Right cardiac atrium (tissue), 5 donors: Measurements from ENCODE around the gene STK11. TPM values are rescaled to one million over a fixed set of nuclear protein-coding genes. Genes with fewer than 3 reads are reported as not detected.

Experiments used
- ATAC-seq, 2 donors: fragments of 200-7000 bp; cut with Tn5 transposase; one replicate each; pipeline versions ENCODE4 v1.8.0 to v1.9.1; 2020; ENCODE audit warnings: moderate library complexity in 2 of 2, mild to moderate bottlenecking in 1 of 2
- DNase-seq, 3 donors: peaks; one replicate each; pipeline ENCODE4 v3.0.0-alpha.2; 2020
- H3K27ac ChIP-seq: one replicate; pipeline ENCODE4 v1.5.1; 2013; ENCODE audit warnings: mild to moderate bottlenecking, low read length, control low read depth, moderate library complexity
- H3K27me3 ChIP-seq: one replicate; pipeline ENCODE4 v1.6.1; 2013; ENCODE audit not compliant: control insufficient read depth, insufficient read depth
- H3K4me1 ChIP-seq: one replicate; pipeline ENCODE4 v1.6.1; 2013; ENCODE audit warnings: low read length; ENCODE audit not compliant: control insufficient read depth, insufficient read depth
- H3K4me3 ChIP-seq: one replicate; pipeline ENCODE4 v1.5.1; 2013; ENCODE audit warnings: low read length, control low read depth
- H3K9me3 ChIP-seq: one replicate; pipeline ENCODE4 v1.6.1; 2013; ENCODE audit warnings: low read length; ENCODE audit not compliant: control insufficient read depth
- WGBS: extraction: QIAGEN DNeasy Blood & Tissue Kit; methylation state at CpG from one replicate; pipeline ENCODE4 v1.1.7; 2013; 5-methylcytosine and 5-hydroxymethylcytosine counted together
- intact Hi-C, 4 donors: fragments of 100-400 bp; cut with DNase I; formaldehyde crosslinking; loops; one replicate each; pipeline versions ENCODE4 v1.11.0 to v1.14.0; 2022 to 2023
- polyA plus RNA-seq: library from polyadenylated mRNA; stranded (reverse); fragments of 200-250 nt; gene quantifications from one replicate; pipeline ENCODE4 v1.2.3, GENCODE V29; 2013
- total RNA-seq, 4 donors: library from RNA; stranded (reverse); fragmentation: NEBNext Ultra II Directional; extraction: Animal tissue kit (Norgen Biotek cat#: 25700); gene quantifications; one replicate each; pipeline ENCODE4 v1.2.1, GENCODE V29; 2021
- donor health status: healthy with polysubstance abuse.
- donor health status: DM: no; HTN: yes; CAD: no.
- donor health status: DM: no; HTN: no; CAD: no.
- donor health status: DM: no; HTN: yes; CAD: no; lungs with severe emphysema.
- donor health status: DM: yes; HTN: yes; CAD: no.

STK11 gene
- total and polyA plus RNA-seq, 5 donors = 56.9 to 64.5 (median 57.8) TPM

DNA sequence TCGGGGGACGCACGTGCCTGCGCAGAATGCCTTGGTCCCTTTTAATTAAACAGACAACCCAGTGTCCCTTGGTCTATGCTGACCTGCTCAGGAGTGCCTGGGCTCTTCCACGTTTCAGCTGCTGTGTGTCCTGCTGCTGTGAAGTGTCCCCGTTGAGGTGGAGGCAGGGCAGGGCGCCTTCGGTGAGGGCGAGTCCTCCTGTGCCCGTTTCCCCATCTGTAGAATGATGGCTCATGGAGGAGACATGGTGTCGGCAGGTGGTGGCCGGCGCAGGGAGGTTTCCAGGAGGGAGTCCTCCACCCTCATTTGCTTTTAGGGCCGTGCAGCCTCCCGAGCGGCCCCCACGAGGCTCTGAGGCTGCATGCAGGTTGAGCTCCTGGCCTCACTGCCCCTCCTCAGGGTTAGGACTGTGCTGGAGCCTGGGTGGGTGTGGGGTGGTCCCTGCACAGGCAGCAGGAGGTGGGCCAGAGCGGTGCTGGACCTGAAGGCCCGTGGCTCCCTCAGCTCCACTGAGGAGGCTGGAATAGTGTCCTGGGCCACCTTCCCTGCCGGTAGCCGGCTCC, 8.8 kb downstream of the STK11 start:
- Histone ChIP-seq H3K4me3 (no peak overlapping the region), H3K9me3 (no peaks in the 10 kb centered on the region), H3K4me1 (peaks cover 22% of the 10 kb centered on the region), H3K27ac (peak overlapping the region; percentile 68), H3K27me3 (no peaks in the 10 kb centered on the region)
- peak; percentile 1 to 2 for ATAC-seq
- WGBS = 53% methylated on average over 21 of the region's 21 CpGs
- DNase-seq = no peak
- intact Hi-C loops = no loop called here

GRCh38 chr19:1214862-1215731, 9.5 kb downstream of the STK11 start:
- DNase-seq (peak; percentile 73 to 88 (median 83)), ATAC-seq (peak; percentile 51 to 61)
- no peaks in the 10 kb centered on the region for H3K27me3 ChIP-seq
- H3K4me3 ChIP-seq = no peak overlapping the region
- H3K9me3 ChIP-seq = no peaks in the 10 kb centered on the region
- peak overlapping the region; percentile 68 for H3K27ac ChIP-seq
- H3K4me1 ChIP-seq = peaks cover 17% of the 10 kb centered on the region
- intact Hi-C loops = no loop called here
- WGBS = 58% methylated on average over 26 of the region's 26 CpGs

DNA sequence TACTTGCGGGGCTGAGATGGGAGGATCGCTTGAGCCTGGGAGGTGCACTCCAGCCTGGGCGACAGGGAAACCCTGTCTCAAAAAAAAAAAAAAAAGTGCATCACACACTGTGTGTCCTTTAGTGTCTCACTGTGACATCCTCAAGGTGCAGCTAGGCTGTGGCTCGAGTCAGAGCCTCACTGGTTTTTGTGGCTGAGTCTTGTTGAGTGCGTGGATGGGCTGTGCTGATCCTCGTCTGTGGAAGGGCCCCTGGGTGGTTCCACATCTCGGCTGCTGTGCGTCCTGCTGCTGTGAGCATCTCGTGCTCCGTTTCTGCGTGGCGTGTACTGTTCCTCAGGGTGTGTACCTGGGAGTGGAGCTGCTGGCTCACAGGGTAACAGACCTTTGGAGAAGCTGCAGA, 11.2 kb downstream of the STK11 start:
- Histone ChIP-seq H3K4me1 (peaks cover 11% of the 10 kb centered on the region), H3K27ac (peak overlapping the region; percentile 14), H3K27me3 (no peaks in the 10 kb centered on the region), H3K9me3 (no peaks in the 10 kb centered on the region), H3K4me3 (no peak overlapping the region)
- intact Hi-C loops = no loop called here
- 81% methylated on average over 12 of the region's 12 CpGs for WGBS
- ATAC-seq (no peak), DNase-seq (no peak)

DNA sequence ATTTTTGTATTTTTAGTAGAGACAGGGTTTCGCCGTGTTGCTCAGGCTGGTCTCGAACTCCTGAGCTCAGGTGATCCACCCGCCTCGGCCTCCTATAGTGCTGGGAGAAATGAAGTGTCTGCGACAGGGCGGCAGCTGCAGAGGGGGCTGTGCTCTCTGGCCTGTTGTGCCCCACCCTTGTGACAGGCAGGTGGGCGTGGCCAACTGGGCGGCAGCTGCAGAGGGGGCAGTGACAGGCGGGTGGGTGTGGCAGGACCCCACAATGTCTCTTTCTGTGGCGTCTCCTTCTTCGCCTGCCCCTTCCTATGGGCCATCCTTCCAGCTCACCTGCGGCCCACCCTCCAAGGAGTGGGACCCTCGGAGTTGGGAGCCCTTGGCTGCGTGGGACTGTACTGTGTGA, 11.8 kb downstream of the STK11 start:
- Histone ChIP-seq H3K4me1 (peaks cover 9% of the 10 kb centered on the region), H3K4me3 (no peak overlapping the region), H3K27me3 (no peaks in the 10 kb centered on the region), H3K9me3 (no peaks in the 10 kb centered on the region), H3K27ac (peak overlapping the region; percentile 66)
- intact Hi-C loops = no loop called here
- WGBS = 83% methylated on average over 15 of the region's 15 CpGs
- ATAC-seq (no peak), DNase-seq (peak in 1 of 3 donors; percentile 56)

DNA sequence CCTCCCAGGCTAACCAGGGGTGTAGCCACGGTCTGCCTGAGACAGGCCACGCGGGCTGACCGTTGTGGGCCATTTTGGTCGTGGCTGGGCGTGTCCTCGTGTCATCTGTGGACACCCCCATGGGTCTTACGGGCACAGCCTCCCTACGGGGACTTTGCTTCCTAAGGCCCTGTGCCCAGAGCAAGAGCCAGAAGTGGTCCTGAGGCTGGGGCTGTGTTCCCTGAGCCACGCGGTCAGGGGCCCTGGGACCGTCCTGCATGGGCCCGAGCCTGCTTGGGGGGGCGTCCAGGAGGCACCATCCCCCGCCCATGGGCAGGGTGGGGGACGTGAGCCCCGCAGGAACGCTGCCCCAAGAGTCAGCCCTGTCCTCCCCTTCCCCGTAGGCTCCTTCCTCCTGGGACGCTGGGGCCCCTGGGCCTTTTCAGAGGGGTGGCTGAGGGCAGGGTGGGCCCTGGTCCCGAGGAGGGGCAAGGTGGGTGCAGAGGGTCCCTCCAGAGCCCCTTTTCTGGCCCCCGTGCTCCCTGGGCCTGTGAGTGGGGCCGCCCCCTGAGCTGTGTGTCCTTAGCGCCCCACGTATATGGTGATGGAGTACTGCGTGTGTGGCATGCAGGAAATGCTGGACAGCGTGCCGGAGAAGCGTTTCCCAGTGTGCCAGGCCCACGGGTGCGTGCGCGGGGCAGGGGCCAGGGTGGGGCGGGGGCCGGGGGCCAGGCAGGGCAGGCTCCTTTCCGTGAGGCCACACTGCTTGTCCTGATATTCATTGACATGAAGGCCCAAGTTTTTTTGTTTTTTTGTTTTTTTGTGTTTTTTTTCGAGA, 13.4 kb downstream of the STK11 start:
- Histone ChIP-seq H3K4me1 (peaks cover 4% of the 10 kb centered on the region), H3K27me3 (no peaks in the 10 kb centered on the region), H3K27ac (peak overlapping the region; percentile 1), H3K4me3 (no peak overlapping the region), H3K9me3 (no peaks in the 10 kb centered on the region)
- intact Hi-C loops = no loop called here
- DNase-seq (peak in 1 of 3 donors; percentile 62), ATAC-seq (no peak)
- 85% methylated on average over 37 of the region's 37 CpGs for WGBS

DNA sequence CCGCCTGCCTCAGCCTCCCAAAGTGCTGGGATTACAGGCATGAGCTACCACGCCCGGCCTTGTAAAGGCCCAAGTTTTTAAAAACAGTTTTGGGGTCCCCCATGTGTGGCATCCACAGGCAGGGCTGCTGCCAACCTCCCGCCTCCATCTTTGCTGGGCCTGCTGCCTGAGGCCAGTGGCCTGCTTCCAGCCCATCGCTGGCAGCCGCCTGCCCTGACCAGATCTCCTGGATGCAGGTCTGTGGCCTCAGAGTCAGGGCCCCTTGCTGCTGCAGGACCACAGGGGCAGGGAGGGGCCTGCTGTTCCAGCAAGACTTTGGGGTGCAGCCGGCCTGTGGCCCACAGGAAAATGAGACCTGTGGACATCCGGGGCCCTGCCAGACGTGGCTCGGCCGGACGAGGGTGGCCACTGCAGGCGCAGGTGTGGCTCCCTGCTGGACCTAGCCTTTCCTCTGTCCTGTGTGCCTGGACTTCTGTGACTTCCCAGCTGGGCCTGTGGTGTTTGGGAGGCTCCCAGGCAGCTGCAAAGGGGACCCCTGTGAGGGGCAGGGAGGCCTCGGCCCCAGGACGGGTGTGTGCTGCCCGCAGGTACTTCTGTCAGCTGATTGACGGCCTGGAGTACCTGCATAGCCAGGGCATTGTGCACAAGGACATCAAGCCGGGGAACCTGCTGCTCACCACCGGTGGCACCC, 14.4 kb downstream of the STK11 start:
- ATAC-seq (no peak), DNase-seq (peak in 1 of 3 donors; percentile 56)
- H3K4me3 ChIP-seq = no peak overlapping the region
- H3K4me1 ChIP-seq = no peaks in the 10 kb centered on the region
- WGBS = 92% methylated on average over 19 of the region's 19 CpGs
- intact Hi-C loops = no loop called here
- no peak overlapping the region for H3K27ac ChIP-seq
- H3K27me3 ChIP-seq = no peaks in the 10 kb centered on the region
- H3K9me3 ChIP-seq = no peaks in the 10 kb centered on the region

DNA sequence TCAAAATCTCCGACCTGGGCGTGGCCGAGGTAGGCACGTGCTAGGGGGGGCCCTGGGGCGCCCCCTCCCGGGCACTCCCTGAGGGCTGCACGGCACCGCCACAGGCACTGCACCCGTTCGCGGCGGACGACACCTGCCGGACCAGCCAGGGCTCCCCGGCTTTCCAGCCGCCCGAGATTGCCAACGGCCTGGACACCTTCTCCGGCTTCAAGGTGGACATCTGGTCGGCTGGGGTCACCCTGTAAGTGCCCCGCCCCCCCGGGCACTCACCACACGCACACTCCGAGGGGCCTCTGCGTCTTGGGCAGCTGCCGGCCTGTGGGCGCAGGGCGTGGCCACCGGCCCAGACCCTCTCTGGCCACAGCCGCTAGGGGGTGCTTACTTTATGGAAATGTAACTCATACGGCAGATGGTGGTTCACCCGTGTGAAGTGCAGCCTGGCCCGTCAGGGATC, 14.9 kb downstream of the STK11 start:
- H3K9me3 ChIP-seq = no peaks in the 10 kb centered on the region
- 86% methylated on average over 33 of the region's 33 CpGs for WGBS
- DNase-seq (peak in 1 of 3 donors; percentile 58), ATAC-seq (no peak)
- intact Hi-C loops = no loop called here
- no peaks in the 10 kb centered on the region for H3K27me3 ChIP-seq
- no peak overlapping the region for H3K4me3 ChIP-seq
- H3K27ac ChIP-seq = no peak overlapping the region
- H3K4me1 ChIP-seq = no peaks in the 10 kb centered on the region

GRCh38 chr19:1220976-1221903, 15.7 kb downstream of the STK11 start:
- ATAC-seq (peak; percentile 68 to 71), DNase-seq (peak; percentile 83 to 93 (median 92))
- intact Hi-C loops = no loop called here
- Histone ChIP-seq H3K27ac (no peak overlapping the region), H3K4me3 (no peak overlapping the region), H3K4me1 (no peaks in the 10 kb centered on the region), H3K27me3 (no peaks in the 10 kb centered on the region), H3K9me3 (no peaks in the 10 kb centered on the region)
- WGBS = 59% methylated on average over 38 of the region's 38 CpGs

DNA sequence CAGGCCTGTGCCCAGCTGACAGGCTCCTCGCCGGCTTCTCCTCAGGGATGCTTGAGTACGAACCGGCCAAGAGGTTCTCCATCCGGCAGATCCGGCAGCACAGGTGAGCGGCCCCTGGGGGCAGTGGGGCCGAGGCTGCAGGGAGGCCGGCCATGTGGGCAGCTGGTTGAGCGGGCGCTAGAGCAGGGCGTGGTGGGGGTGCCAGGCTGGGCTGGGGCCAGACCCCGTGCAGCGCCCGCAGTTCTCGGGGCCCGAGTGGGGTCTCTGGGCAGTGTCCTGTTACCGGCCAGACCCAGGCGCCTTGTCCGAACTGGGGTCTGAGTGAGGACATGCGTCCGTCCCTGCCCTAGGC, 16.3 kb downstream of the STK11 start:
- ATAC-seq (peak in 1 of 2 donors; percentile 1), DNase-seq (peak in 1 of 3 donors; percentile 65)
- WGBS = 81% methylated on average over 22 of the region's 22 CpGs
- Histone ChIP-seq H3K27me3 (no peaks in the 10 kb centered on the region), H3K4me1 (no peaks in the 10 kb centered on the region), H3K27ac (no peak overlapping the region), H3K9me3 (no peaks in the 10 kb centered on the region), H3K4me3 (no peak overlapping the region)
- intact Hi-C loops = no loop called here

- WGBS = 89% methylated on average over 14 of the region's 14 CpGs
- H3K4me1 ChIP-seq = no peaks in the 10 kb centered on the region
- DNase-seq = peak in 1 of 3 donors; percentile 58
These were observed 16.8 kb downstream of the STK11 start for GRCh38 chr19:1222394-1222793.

More at GRCh38 chr19:1222394-1222793, 16.8 kb downstream of the STK11 start:
- Histone ChIP-seq H3K27ac (no peak overlapping the region), H3K4me3 (no peak overlapping the region), H3K9me3 (no peaks in the 10 kb centered on the region), H3K27me3 (no peaks in the 10 kb centered on the region)
- intact Hi-C loops = no loop called here
- no peak for ATAC-seq
